Measurements from ENCODE around the gene KCNC3. TPM values are rescaled to one million over a fixed set of nuclear protein-coding genes. Genes with fewer than 3 reads are reported as not detected.

Gene KCNC3
- total and polyA plus RNA-seq, 2 of the 13 experiments (the other 11 are each of a cell fraction or from before 2014, with no cell fraction given) = 0.29 to 1.7 TPM

DNA sequence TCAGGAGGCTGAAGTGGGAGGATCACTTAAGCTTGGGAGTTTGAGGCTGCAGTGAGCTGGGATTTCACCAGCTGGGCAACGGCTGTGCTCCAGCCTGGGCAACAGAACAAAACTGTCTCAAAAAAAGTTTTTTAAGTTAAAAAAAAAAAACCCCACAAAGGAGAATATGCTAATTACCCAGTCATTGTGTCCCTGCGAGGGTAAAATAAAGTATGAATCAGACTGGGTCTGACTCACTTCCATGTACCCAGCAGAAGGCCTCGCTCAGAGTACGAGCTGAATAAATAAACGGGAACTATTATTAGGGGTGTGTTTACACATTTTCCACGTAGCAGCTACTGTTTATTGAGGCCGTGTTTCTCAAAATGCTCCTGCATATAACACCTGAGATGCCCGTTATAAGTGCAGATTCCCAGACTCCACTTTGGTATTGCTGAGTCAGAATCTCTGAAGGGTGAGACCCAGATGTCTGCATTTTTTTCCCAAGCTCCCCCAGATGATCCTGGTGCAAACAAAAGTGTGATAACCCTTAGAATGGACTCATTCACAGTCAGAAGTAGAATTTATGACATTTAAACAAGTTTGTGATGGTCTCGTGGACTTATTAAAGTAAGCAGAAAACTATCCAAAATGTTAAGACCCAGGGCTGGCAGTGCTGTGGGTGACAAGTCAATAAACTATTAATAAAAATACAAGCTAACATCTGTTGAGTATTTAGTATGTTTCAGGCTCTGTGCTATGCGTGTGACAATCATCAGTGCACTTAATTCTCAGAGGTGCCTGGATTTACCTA, 28.2 kb downstream of the KCNC3 start:
- H3K27ac ChIP-seq (ENCODE audit: extremely low read length, insufficient read depth, low read length) = no peak overlapping the region
- H3K4me2 ChIP-seq (ENCODE audit: low read depth, low read length) = peak overlapping the region; percentile 40; the same call in 1 of the 2 replicates
- WGBS (ENCODE audit: low lambda C conversion rate) = 37% methylated on average over 10 of the region's 10 CpGs
- H3K9me3 ChIP-seq (ENCODE audit: low read length) = no peaks in the 10 kb centered on the region
- H4K20me1 ChIP-seq (ENCODE audit: insufficient read depth, low read length) = no peaks in the 10 kb centered on the region
- no peaks in the 10 kb centered on the region for H3K36me3 ChIP-seq (replicated peaks in 1 of 2; ENCODE audit: control insufficient read depth in 1 of 2, insufficient read depth in 2 of 2, low read length in 2 of 2)
- BruUV-seq (replicated peaks) = no TSS peak
- H3K27me3 ChIP-seq (ENCODE audit: control insufficient read depth in 1 of 2, insufficient read depth in 2 of 2, low read length in 2 of 2) = no peaks in the 10 kb centered on the region
- H3K4me3 ChIP-seq (replicated peaks in 1 of 3; ENCODE audit: insufficient read depth in 1 of 3, low read depth in 2 of 3, low read length in 3 of 3) = no peak overlapping the region
- in situ Hi-C loops (cut with HindIII; ENCODE audit: extremely low pct_ligation_motif_present, low pct_unique_long_range_greater_than_20kb) = no loop called here
- intact Hi-C loops (cut with micrococcal nuclease; ENCODE audit: unreplicated experiment) = no loop called here
- H3K9ac ChIP-seq (ENCODE audit: insufficient read depth, low read depth, low read length) = no peak overlapping the region
- peak; percentile 53; the same call in 2 of the 3 replicates for ATAC-seq
- CTCF ChIA-PET (ENCODE audit: low intra/inter-chr PET ratio, low total read pairs) = no interaction called here
- H2AFZ ChIP-seq (ENCODE audit: low read length) = no peak overlapping the region
- peak; percentile 48 for DNase-seq (ENCODE audit: low spot score)
- H3K4me1 ChIP-seq (ENCODE audit: insufficient read depth, low read length) = peaks cover 13% of the 10 kb centered on the region
- no peak for FAIRE-seq
- POLR2A ChIA-PET = no interaction called here
- no peaks in the 10 kb centered on the region for H3K79me2 ChIP-seq (ENCODE audit: insufficient read depth, low read length)
- TF ChIP-seq, protein P1, sequence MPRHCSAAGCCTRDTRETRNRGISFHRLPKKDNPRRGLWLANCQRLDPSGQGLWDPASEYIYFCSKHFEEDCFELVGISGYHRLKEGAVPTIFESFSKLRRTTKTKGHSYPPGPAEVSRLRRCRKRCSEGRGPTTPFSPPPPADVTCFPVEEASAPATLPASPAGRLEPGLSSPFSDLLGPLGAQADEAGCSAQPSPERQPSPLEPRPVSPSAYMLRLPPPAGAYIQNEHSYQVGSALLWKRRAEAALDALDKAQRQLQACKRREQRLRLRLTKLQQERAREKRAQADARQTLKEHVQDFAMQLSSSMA (CRISPR knock-in tag; IDR thresholded peaks at IDR 0.05) = no peak
- TF ChIP-seq KLF15 (CRISPR knock-in tag; IDR thresholded peaks at IDR 0.05; ENCODE audit: borderline replicate concordance) (no peak), MAFK (conservative IDR thresholded peaks at IDR 0.05 in 1 of 2, IDR thresholded peaks at IDR 0.05 in 1 of 2; ENCODE audit: low read length in 2 of 2) (peak; percentile 38 to 73; a peak in 3 of 4 replicates), SOX6 (IDR thresholded peaks at IDR 0.05) (no peak), SOX6 (CRISPR knock-in tag; IDR thresholded peaks at IDR 0.05) (peak; percentile 13; the same call in 1 of the 2 replicates), FOXP1 (IDR thresholded peaks at IDR 0.05) (no peak), FOXP1 (CRISPR knock-in tag; IDR thresholded peaks at IDR 0.05) (0 out of 2 replicates have a peak, but pooled peaks have one; percentile 19), ZNF17 (CRISPR knock-in tag; IDR thresholded peaks at IDR 0.05) (no peak), EP300 (IDR thresholded peaks at IDR 0.05; ENCODE audit: low read depth in 2 of 2, low read length in 2 of 2) (peak in 1 of 2 experiments; percentile 36; a peak in 1 of 4 replicates), EP300 (CRISPR knock-in tag; IDR thresholded peaks at IDR 0.05; ENCODE audit: borderline replicate concordance) (no peak), ZBTB26 (CRISPR knock-in tag; IDR thresholded peaks at IDR 0.05; ENCODE audit: borderline replicate concordance) (no peak)
- TF ChIP-seq, protein P2, sequence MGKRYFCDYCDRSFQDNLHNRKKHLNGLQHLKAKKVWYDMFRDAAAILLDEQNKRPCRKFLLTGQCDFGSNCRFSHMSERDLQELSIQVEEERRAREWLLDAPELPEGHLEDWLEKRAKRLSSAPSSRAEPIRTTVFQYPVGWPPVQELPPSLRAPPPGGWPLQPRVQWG (CRISPR knock-in tag; IDR thresholded peaks at IDR 0.05; ENCODE audit: borderline replicate concordance, low read depth) = no peak
- TF ChIP-seq, protein P3, sequence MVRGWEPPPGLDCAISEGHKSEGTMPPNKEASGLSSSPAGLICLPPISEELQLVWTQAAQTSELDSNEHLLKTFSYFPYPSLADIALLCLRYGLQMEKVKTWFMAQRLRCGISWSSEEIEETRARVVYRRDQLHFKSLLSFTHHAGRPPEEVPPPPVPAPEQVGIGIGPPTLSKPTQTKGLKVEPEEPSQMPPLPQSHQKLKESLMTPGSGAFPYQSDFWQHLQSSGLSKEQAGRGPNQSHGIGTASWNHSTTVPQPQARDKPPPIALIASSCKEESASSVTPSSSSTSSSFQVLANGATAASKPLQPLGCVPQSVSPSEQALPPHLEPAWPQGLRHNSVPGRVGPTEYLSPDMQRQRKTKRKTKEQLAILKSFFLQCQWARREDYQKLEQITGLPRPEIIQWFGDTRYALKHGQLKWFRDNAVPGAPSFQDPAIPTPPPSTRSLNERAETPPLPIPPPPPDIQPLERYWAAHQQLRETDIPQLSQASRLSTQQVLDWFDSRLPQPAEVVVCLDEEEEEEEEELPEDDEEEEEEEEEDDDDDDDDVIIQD (CRISPR knock-in tag; IDR thresholded peaks at IDR 0.05; ENCODE audit: low read depth) = 0 out of 2 replicates have a peak, but pooled peaks have one; percentile 20
- TF ChIP-seq, protein P4, sequence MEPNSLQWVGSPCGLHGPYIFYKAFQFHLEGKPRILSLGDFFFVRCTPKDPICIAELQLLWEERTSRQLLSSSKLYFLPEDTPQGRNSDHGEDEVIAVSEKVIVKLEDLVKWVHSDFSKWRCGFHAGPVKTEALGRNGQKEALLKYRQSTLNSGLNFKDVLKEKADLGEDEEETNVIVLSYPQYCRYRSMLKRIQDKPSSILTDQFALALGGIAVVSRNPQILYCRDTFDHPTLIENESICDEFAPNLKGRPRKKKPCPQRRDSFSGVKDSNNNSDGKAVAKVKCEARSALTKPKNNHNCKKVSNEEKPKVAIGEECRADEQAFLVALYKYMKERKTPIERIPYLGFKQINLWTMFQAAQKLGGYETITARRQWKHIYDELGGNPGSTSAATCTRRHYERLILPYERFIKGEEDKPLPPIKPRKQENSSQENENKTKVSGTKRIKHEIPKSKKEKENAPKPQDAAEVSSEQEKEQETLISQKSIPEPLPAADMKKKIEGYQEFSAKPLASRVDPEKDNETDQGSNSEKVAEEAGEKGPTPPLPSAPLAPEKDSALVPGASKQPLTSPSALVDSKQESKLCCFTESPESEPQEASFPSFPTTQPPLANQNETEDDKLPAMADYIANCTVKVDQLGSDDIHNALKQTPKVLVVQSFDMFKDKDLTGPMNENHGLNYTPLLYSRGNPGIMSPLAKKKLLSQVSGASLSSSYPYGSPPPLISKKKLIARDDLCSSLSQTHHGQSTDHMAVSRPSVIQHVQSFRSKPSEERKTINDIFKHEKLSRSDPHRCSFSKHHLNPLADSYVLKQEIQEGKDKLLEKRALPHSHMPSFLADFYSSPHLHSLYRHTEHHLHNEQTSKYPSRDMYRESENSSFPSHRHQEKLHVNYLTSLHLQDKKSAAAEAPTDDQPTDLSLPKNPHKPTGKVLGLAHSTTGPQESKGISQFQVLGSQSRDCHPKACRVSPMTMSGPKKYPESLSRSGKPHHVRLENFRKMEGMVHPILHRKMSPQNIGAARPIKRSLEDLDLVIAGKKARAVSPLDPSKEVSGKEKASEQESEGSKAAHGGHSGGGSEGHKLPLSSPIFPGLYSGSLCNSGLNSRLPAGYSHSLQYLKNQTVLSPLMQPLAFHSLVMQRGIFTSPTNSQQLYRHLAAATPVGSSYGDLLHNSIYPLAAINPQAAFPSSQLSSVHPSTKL (CRISPR knock-in tag; IDR thresholded peaks at IDR 0.05) = peak; percentile 7; the same call in 1 of the 2 replicates

Data from HepG2 (cell line).